H9 (cell line): ENCODE data around the gene HSPA9. TPM values are rescaled to one million over a fixed set of nuclear protein-coding genes. Genes with fewer than 3 reads are reported as not detected.
A peak's percentile ranks its signal among the peaks of the same experiment; 100 is the strongest.

Source experiments
- DNase-seq: peaks from one replicate; pipeline ENCODE4 v3.0.0-alpha.2; 2017
- H2AFZ ChIP-seq: one replicate; pipeline ENCODE4 v1.6.1; 2013; ENCODE audit warnings: mild to moderate bottlenecking, low read length, control low read depth, moderate library complexity
- H2AK5ac ChIP-seq: 2 replicates; pipeline ENCODE4 v1.6.1; 2013; ENCODE audit warnings: low read length, control low read depth, mixed read lengths; ENCODE audit not compliant: insufficient read length
- H2BK120ac ChIP-seq: one replicate; pipeline ENCODE4 v1.6.1; 2013; ENCODE audit warnings: low read depth, mild to moderate bottlenecking, low read length, control low read depth, inconsistent platforms; ENCODE audit not compliant: poor library complexity, severe bottlenecking
- H2BK12ac ChIP-seq: 2 replicates; pipeline ENCODE4 v1.6.1; 2013; ENCODE audit warnings: low read length, control low read depth, mixed read lengths, low read depth; ENCODE audit not compliant: insufficient read length
- H2BK15ac ChIP-seq: 2 replicates; pipeline ENCODE4 v1.6.1; 2013; ENCODE audit warnings: low read depth, low read length, control low read depth
- H2BK20ac ChIP-seq: one replicate; pipeline ENCODE4 v1.6.1; 2013; ENCODE audit warnings: low read depth, mild to moderate bottlenecking, low read length, control low read depth, inconsistent platforms; ENCODE audit not compliant: poor library complexity, severe bottlenecking
- H2BK5ac ChIP-seq: 2 replicates; pipeline ENCODE4 v1.6.1; 2013; ENCODE audit warnings: low read length, control low read depth, mixed read lengths; ENCODE audit not compliant: insufficient read length
- H3K14ac ChIP-seq: 2 replicates; pipeline ENCODE4 v1.6.1; 2013; ENCODE audit warnings: low read length, control low read depth; ENCODE audit not compliant: insufficient read depth
- H3K18ac ChIP-seq: 2 replicates; pipeline ENCODE4 v1.6.1; 2013; ENCODE audit warnings: low read depth, mild to moderate bottlenecking, mixed read lengths, low read length, control low read depth; ENCODE audit not compliant: insufficient read length
- H3K23ac ChIP-seq: 2 replicates; pipeline ENCODE4 v1.6.1; 2013; ENCODE audit warnings: low read length, control low read depth, mixed read lengths, low read depth; ENCODE audit not compliant: insufficient read length
- H3K23me2 ChIP-seq: 2 replicates; pipeline ENCODE4 v1.6.1; 2013; ENCODE audit warnings: low read depth, mild to moderate bottlenecking, mixed read lengths, low read length, control low read depth; ENCODE audit not compliant: insufficient read length, poor library complexity, severe bottlenecking
- H3K27ac ChIP-seq: 2 replicates; pipeline ENCODE4 v1.5.1; 2013; ENCODE audit warnings: low read length, control low read depth, mixed read lengths, low read depth; ENCODE audit not compliant: insufficient read length
- H3K27me3 ChIP-seq: 2 replicates; pipeline ENCODE4 v1.6.1; 2013; ENCODE audit warnings: low read length, control low read depth, inconsistent platforms; ENCODE audit not compliant: insufficient read depth
- H3K4ac ChIP-seq: 2 replicates; pipeline ENCODE4 v1.6.1; 2013; ENCODE audit warnings: low read depth, mild to moderate bottlenecking, control low read depth, inconsistent platforms, low read length, moderate library complexity
- H3K4me1 ChIP-seq: 2 replicates; pipeline ENCODE4 v1.6.1; 2013; ENCODE audit warnings: low read length, control low read depth, inconsistent platforms; ENCODE audit not compliant: insufficient read depth
- H3K4me2 ChIP-seq: 2 replicates; pipeline ENCODE4 v1.6.1; 2013; ENCODE audit warnings: low read length, control low read depth, mixed read lengths; ENCODE audit not compliant: insufficient read length, insufficient read depth
- H3K56ac ChIP-seq: 2 replicates; pipeline ENCODE4 v1.6.1; 2013; ENCODE audit warnings: low read depth, mild to moderate bottlenecking, mixed read lengths, low read length, control low read depth; ENCODE audit not compliant: insufficient read length
- H3K79me1 ChIP-seq: 2 replicates; pipeline ENCODE4 v1.6.1; 2013; ENCODE audit warnings: low read depth, mild to moderate bottlenecking, moderate library complexity, low read length, control low read depth, inconsistent platforms; ENCODE audit not compliant: insufficient read depth, poor library complexity, severe bottlenecking
- H3K79me2 ChIP-seq: 2 replicates; pipeline ENCODE4 v1.6.1; 2013; ENCODE audit warnings: low read length, control low read depth, inconsistent platforms; ENCODE audit not compliant: insufficient read depth
- H3K9ac ChIP-seq: 2 replicates; pipeline ENCODE4 v1.6.1; 2013; ENCODE audit warnings: low read length, control low read depth, mixed read lengths; ENCODE audit not compliant: insufficient read length; ENCODE audit errors: extremely low read depth
- H3K9me3 ChIP-seq: one replicate; pipeline ENCODE4 v1.6.1; 2013; ENCODE audit warnings: low read depth, low read length, inconsistent platforms; ENCODE audit not compliant: control insufficient read depth
- H3T11ph ChIP-seq: one replicate; pipeline ENCODE4 v1.6.1; 2013; ENCODE audit warnings: mild to moderate bottlenecking, low read length, control low read depth, inconsistent platforms
- H4K20me1 ChIP-seq: one replicate; pipeline ENCODE4 v1.6.1; 2013; ENCODE audit not compliant: control insufficient read depth, insufficient read length, insufficient read depth
- H4K5ac ChIP-seq: 2 replicates; pipeline ENCODE4 v1.6.1; 2013; ENCODE audit warnings: low read depth, mild to moderate bottlenecking, mixed read lengths, low read length, control low read depth; ENCODE audit not compliant: insufficient read length
- H4K8ac ChIP-seq: replicated peaks from 2 replicates; pipeline ENCODE4 v1.6.1; 2013; ENCODE audit warnings: low read length, control low read depth, mixed read lengths, low read depth; ENCODE audit not compliant: insufficient read length
- H4K91ac ChIP-seq: 2 replicates; pipeline ENCODE4 v1.6.1; 2013; ENCODE audit warnings: low read depth, mild to moderate bottlenecking, moderate library complexity, mixed read lengths, low read length, control low read depth; ENCODE audit not compliant: insufficient read length
- H3K27ac Mint-ChIP-seq, 3 experiments: 2 replicates in 2 of 3; 3 replicates in 1 of 3; pipeline ENCODE4 v1.8.0; 2020 to 2021; ENCODE audit warnings: mixed read lengths in 3 of 3, mild to moderate bottlenecking in 1 of 3, moderate library complexity in 1 of 3
- H3K27me3 Mint-ChIP-seq: 2 replicates; pipeline ENCODE4 v1.8.0; 2021; ENCODE audit warnings: low read depth, mild to moderate bottlenecking, moderate library complexity, mixed read lengths
- H3K36me3 Mint-ChIP-seq, 3 experiments: 2 replicates in 2 of 3; 3 replicates in 1 of 3; pipeline ENCODE4 v1.8.0; 2020 to 2021; ENCODE audit warnings: low read depth in 3 of 3, mixed read lengths in 3 of 3; ENCODE audit not compliant: insufficient read depth in 1 of 3
- H3K4me1 Mint-ChIP-seq, 2 experiments: 2 replicates each; pipeline ENCODE4 v1.8.0; 2020; ENCODE audit warnings: mixed read lengths in 2 of 2
- H3K4me3 Mint-ChIP-seq, 2 experiments: 2 replicates in 1 of 2; 3 replicates in 1 of 2; pipeline ENCODE4 v1.8.0; 2020 to 2021; ENCODE audit warnings: mild to moderate bottlenecking in 2 of 2, mixed read lengths in 2 of 2, moderate library complexity in 1 of 2
- H3K9me3 Mint-ChIP-seq, 2 experiments: 2 replicates in 1 of 2; 3 replicates in 1 of 2; pipeline ENCODE4 v1.8.0; 2020; ENCODE audit warnings: mild to moderate bottlenecking in 2 of 2, mixed read lengths in 2 of 2, moderate library complexity in 1 of 2
- CTCF ChIP-seq: fragments of 200-600 bp; sonication (generic); conservative IDR thresholded peaks from 3 replicates; pipeline ENCODE4 v1.8.0; 2021; ENCODE audit warnings: antibody characterized with exemption, mild to moderate bottlenecking
- WGBS: extraction: QIAGEN DNeasy Blood & Tissue Kit; methylation state at CpG from one replicate; pipeline ENCODE4 v1.1.7; 2013; ENCODE audit warnings: missing lambda C conversion rate, low lambda C conversion rate, mixed read lengths; ENCODE audit not compliant: insufficient read length; ENCODE audit errors: extremely low coverage; 5-methylcytosine and 5-hydroxymethylcytosine counted together
- total RNA-seq: library from RNA; stranded (reverse); gene quantifications from 2 replicates; pipeline ENCODE4 v1.2.1, GENCODE V29; 2021

HSPA9 gene
- total RNA-seq, 1 experiment from 2014 or later, result 397 TPM

- Histone ChIP-seq H2BK12ac (no peak overlapping the region), H3K18ac (no peak overlapping the region), H3K4me1 (no peaks in the 10 kb centered on the region; the same call in 1 of the 2 replicates), H2BK120ac (no peak overlapping the region), H3K27me3 (no peaks in the 10 kb centered on the region), H3K27ac (no peak overlapping the region), H2BK15ac (no peak overlapping the region), H3K4ac (no peak overlapping the region), H2BK20ac (no peak overlapping the region), H2AK5ac (no peak overlapping the region), H4K91ac (no peak overlapping the region), H3K79me2 (peaks cover 55% of the 10 kb centered on the region), H3K14ac (no peak overlapping the region), H3K4me2 (no peak overlapping the region), H3K9me3 (no peaks in the 10 kb centered on the region), H2BK5ac (no peak overlapping the region), H3K23ac (no peak overlapping the region), H2AFZ (no peak overlapping the region), H3K23me2 (no peaks in the 10 kb centered on the region), H3K9ac (no peak overlapping the region), H3K56ac (no peak overlapping the region), H4K20me1 (no peaks in the 10 kb centered on the region), H3K79me1 (no peaks in the 10 kb centered on the region), H3T11ph (no peak overlapping the region), H4K8ac (no peak overlapping the region), H4K5ac (no peak overlapping the region)
- no peak overlapping the region for H3K4me3 Mint-ChIP-seq
- no peaks in the 10 kb centered on the region for H3K9me3 Mint-ChIP-seq
- no peak for TF ChIP-seq CTCF
- peak overlapping the region in 2 of 3 experiments; percentile 29 to 86; a peak in 3 of 7 replicates for H3K27ac Mint-ChIP-seq
- 100% methylated on average over 1 of the region's 7 CpGs for WGBS
- no peaks in the 10 kb centered on the region for H3K27me3 Mint-ChIP-seq
- no peak for DNase-seq
- H3K4me1 Mint-ChIP-seq, result peaks cover 18% of the 10 kb centered on the region in 2 experiments
- peaks cover 23 to 33% (median 28%) of the 10 kb centered on the region in 3 experiments; a peak in 6 of 7 replicates for H3K36me3 Mint-ChIP-seq
Observed at GRCh38 chr5:138528744-138529469, 46.3 kb downstream of the HSPA9 start.
